Right lung (tissue), 5 donors: ENCODE data around the gene ALG12. TPM values are rescaled to one million over a fixed set of nuclear protein-coding genes. Genes with fewer than 3 reads are reported as not detected.

Source experiments
- DNase-seq, 2 donors: peaks; one replicate each; pipeline ENCODE4 v3.0.0-alpha.2; 2013
- polyA plus RNA-seq, 5 donors: library from polyadenylated mRNA; unstranded; fragments of 120-200 nt; gene quantifications; one replicate each; pipeline versions ENCODE4 v1.2.1 to v1.2.3, GENCODE V29; 2013; ENCODE audit warnings: inconsistent platforms in 1 of 5, low replicate concordance in 1 of 5; ENCODE audit not compliant: insufficient read length in 5 of 5, insufficient read depth in 1 of 5

ALG12 gene
- polyA plus RNA-seq, 5 donors: 17.9 to 35.1 (median 21.5) TPM

GRCh38 chr22:49958931-49959781 is 40.9 kb upstream of the ALG12 start:
- no peak for DNase-seq

- no peak for DNase-seq
These were observed 40.2 kb upstream of the ALG12 start for GRCh38 chr22:49958366-49958921.

- DNase-seq: no peak
These were observed 39.7 kb upstream of the ALG12 start for GRCh38 chr22:49957826-49958365.

- DNase-seq: no peak
These were observed 38.9 kb upstream of the ALG12 start for GRCh38 chr22:49956914-49957825.

- DNase-seq: no peak
These were observed 38.2 kb upstream of the ALG12 start for GRCh38 chr22:49956418-49956770.

GRCh38 chr22:49955581-49956417 is 37.6 kb upstream of the ALG12 start:
- no peak for DNase-seq

GRCh38 chr22:49954991-49955580 is 36.8 kb upstream of the ALG12 start:
- DNase-seq: no peak

GRCh38 chr22:49954354-49954753 is 36.1 kb upstream of the ALG12 start:
- DNase-seq: no peak

- no peak for DNase-seq
These were observed 35.6 kb upstream of the ALG12 start for GRCh38 chr22:49953680-49954344.

- DNase-seq: no peak
These were observed 34.9 kb upstream of the ALG12 start for GRCh38 chr22:49953027-49953679.

GRCh38 chr22:49951986-49952896 is 34.0 kb upstream of the ALG12 start:
- no peak for DNase-seq

- DNase-seq: no peak
These were observed 33.4 kb upstream of the ALG12 start for GRCh38 chr22:49951678-49951985.

GRCh38 chr22:49951000-49951677 is 32.9 kb upstream of the ALG12 start:
- peak; percentile 84 to 85 for DNase-seq

- no peak for DNase-seq
These were observed 32.3 kb upstream of the ALG12 start for GRCh38 chr22:49950396-49950994.

GRCh38 chr22:49949914-49950292 is 31.7 kb upstream of the ALG12 start:
- no peak for DNase-seq

GRCh38 chr22:49948958-49949913 is 31.0 kb upstream of the ALG12 start:
- DNase-seq: no peak
